ENCODE data around the gene MON1A.

The MON1A gene

DNA sequence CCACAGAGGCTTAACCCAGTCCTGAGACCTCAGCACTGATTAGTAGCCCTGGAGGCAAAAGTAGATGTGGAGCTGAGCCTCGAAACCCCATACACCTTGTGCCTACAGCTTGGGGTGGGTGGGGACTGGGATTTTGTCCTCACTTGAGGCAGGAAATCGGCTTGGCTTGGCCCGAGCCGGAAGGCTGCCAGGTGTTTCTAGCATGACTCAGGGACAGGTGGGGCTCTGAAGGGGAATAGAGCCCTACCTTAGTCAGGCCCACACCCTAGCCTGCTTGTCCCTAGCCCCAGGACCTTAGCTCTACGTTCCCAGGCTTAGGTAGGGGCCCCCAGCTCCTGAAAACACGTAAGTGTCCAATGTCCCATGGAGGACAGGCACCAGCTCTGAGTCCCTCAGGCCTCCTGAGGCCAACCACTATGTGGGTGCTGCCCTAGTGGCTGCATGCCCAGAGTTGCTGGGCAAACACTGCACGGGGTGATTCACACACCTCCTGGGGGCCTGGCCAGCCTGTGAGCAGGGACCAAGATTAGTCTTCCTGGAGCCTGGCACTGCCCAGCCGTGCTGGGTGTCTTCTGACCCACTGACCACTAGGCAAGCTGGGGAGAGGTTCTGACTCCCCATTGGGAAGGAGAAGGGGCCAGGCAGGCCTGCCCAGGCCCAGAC lies 29.0 kb downstream of the MON1A start:
- no peak overlapping the region for H3K4me3 ChIP-seq (replicated peaks; ENCODE audit: low read depth, low read length)
- DNase-seq (ENCODE audit: low read depth) = peak; percentile 22
- TF ChIP-seq, protein P1, sequence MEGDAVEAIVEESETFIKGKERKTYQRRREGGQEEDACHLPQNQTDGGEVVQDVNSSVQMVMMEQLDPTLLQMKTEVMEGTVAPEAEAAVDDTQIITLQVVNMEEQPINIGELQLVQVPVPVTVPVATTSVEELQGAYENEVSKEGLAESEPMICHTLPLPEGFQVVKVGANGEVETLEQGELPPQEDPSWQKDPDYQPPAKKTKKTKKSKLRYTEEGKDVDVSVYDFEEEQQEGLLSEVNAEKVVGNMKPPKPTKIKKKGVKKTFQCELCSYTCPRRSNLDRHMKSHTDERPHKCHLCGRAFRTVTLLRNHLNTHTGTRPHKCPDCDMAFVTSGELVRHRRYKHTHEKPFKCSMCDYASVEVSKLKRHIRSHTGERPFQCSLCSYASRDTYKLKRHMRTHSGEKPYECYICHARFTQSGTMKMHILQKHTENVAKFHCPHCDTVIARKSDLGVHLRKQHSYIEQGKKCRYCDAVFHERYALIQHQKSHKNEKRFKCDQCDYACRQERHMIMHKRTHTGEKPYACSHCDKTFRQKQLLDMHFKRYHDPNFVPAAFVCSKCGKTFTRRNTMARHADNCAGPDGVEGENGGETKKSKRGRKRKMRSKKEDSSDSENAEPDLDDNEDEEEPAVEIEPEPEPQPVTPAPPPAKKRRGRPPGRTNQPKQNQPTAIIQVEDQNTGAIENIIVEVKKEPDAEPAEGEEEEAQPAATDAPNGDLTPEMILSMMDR (IDR thresholded peaks at IDR 0.05; ENCODE audit: low read length, missing control alignments) = no peak

DNA sequence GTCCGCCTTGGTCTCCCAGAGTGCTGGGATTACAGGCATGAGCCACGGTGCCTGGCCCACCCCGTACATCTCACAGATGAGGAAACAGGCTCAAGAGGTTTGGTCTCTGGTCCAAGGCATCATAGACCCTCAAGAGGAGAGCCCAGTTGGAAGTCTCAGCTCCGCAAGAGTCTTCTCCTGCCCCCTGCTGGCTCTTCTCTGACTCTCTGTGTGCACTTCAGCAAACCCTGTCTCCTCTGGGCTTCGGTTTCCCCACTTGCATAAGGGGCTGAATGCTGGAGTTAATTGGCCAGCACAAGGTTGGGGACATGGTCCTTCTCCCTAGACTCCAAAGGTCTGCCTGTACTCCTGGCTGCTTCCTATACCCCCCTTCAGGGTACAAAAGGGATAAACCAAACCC lies 29.8 kb downstream of the MON1A start:
- TF ChIP-seq, protein P1 (IDR thresholded peaks at IDR 0.05; ENCODE audit: low read length, missing control alignments) = peak; percentile 32
- DNase-seq (ENCODE audit: low read depth) = peak; percentile 34
- H3K4me3 ChIP-seq (replicated peaks; ENCODE audit: low read depth, low read length) = no peak overlapping the region

DNA sequence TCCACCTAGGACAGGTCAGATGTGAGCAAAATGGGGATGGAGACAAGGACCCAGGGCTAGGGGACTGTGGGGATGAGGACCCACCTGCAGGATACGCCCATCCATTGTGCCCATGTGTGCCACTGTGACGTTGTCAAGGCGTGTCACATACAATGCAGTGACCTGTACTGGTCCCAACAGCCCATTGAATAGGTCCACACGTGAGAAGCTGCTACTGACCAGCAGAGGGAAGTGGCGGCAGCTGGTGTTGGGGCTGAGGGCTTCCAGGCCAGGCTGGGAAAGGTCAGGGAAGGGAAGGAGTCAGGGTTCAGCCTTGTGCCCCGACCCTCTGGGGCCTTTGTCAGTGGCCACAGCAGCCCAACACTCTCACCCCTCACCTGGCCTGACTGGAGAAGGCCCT lies 30.6 kb downstream of the MON1A start:
- TF ChIP-seq, protein P1 (IDR thresholded peaks at IDR 0.05; ENCODE audit: low read length, missing control alignments) = no peak
- no peak for DNase-seq (ENCODE audit: low read depth)
- no peak overlapping the region for H3K4me3 ChIP-seq (replicated peaks; ENCODE audit: low read depth, low read length)

DNA sequence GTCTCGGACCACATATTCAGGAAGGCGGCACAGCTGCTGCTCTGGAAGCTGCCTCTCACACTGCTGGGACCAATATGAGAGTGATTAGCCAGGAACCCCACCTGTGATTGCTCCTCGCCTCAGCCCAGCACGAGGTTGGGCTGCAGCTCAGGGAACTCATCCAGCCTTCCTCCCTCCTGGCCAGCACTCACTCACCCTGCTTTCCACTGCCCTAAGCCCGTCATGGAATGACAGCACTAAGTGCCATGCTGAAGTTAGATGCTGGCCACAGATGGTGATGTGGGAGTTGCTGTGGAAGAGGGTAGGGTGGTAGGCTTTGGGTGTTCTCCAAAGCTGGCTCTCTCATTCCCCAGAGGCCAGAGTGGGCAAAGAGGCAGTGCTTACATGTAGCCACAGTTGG lies 33.3 kb downstream of the MON1A start:
- TF ChIP-seq, protein P1 (IDR thresholded peaks at IDR 0.05; ENCODE audit: low read length, missing control alignments) = no peak
- no peak overlapping the region for H3K4me3 ChIP-seq (replicated peaks; ENCODE audit: low read depth, low read length)

DNA sequence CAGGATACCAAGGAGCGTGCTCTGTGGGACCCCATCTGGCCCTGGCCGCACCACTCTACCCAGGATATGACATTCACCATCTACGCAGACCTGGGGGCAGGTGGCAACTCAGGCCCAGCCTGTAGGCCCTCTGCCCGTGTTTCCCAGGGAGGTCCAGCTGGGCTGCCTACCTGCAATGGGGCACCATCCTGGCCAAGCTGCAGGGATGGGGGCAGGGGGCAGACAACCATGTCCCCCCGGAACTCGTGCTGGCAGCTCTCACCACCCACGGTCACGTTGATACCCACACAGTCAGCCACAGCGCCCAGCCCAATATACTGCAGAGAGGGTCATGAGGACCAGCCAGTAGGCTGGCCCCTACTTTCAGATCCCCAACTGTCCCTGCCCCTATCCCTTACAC lies 33.8 kb downstream of the MON1A start:
- no peak for DNase-seq (ENCODE audit: low read depth)
- no peak overlapping the region for H3K4me3 ChIP-seq (replicated peaks; ENCODE audit: low read depth, low read length)
- TF ChIP-seq, protein P1 (IDR thresholded peaks at IDR 0.05; ENCODE audit: low read length, missing control alignments) = no peak

More for the DNA sequence above, 33.3 kb downstream of the MON1A start:
- DNase-seq (ENCODE audit: low read depth) = no peak

DNA sequence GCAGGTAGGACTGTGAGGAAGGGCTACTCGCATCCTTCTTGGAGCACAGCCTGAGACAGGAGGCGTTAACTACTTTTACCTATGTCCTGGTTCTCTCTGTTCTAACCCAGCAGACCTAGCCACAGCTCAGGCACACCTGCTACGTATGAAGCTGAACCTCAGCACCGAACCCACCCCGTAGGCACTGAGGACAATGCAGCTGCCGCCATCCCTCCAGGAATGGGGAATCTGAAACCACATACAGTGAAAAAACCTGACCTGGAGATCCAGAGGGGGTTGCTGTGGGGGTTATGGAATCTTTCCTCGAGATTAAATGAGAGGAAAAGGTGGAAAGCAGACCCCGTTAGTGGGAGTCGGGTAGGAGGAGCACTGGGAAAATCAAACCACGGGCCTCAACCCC lies 40.3 kb downstream of the MON1A start:
- DNase-seq (ENCODE audit: low read depth) = no peak
- H3K4me3 ChIP-seq (replicated peaks; ENCODE audit: low read depth, low read length) = no peak overlapping the region
- TF ChIP-seq, protein P1 (IDR thresholded peaks at IDR 0.05; ENCODE audit: low read length, missing control alignments) = no peak

DNA sequence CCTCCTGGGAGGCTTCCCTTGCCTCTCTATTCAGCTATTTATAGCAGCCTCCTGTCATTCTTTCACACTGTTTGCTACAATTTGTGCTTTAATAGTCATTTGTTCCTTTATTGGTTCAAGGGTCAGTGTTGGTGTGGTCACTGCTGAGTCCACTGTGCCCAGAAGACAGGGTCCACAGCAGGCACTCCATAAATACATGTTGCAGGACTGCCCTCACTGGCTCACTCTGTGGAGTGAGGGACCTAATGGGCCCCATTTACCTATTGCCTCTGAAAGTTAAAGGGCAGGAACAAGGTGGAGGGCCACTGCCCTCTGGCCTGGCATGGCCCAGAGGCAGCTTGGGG lies 42.7 kb downstream of the MON1A start:
- TF ChIP-seq, protein P1 (IDR thresholded peaks at IDR 0.05; ENCODE audit: low read length, missing control alignments) = no peak
- H3K4me3 ChIP-seq (replicated peaks; ENCODE audit: low read depth, low read length) = no peak overlapping the region
- DNase-seq (ENCODE audit: low read depth) = no peak

Data from fibroblast of pulmonary artery (primary cell).